ENCODE data around the gene ZNF789.
"Not testable (repeated sequence)": the region's sequence is repeated elsewhere in the genome, so short reads cannot be mapped to it uniquely, and the experiment has no call there.

Gene ZNF789

GRCh38 chr7:99472561-99473314, at the start of gene ZNF789:
ZNF789 (plus strand) TSS chr7:99472890; CDS start chr7:99476457, 3,567 bp downstream.
- no peaks in the 10 kb centered on the region for H3K36me3 ChIP-seq (ENCODE audit: insufficient read depth, low read length)
- peak within 1 kb of the TSS; percentile 89 for H3K4me3 ChIP-seq (ENCODE audit: low read depth, low read length)
- H3K27ac ChIP-seq (ENCODE audit: low read depth, low read length), result peak within 1 kb of the TSS; percentile 55
- peaks cover 6% of the 10 kb centered on the region for H3K4me1 ChIP-seq (ENCODE audit: control insufficient read depth, insufficient read depth, low read length, unreplicated experiment)
- H2AFZ ChIP-seq (ENCODE audit: low read length, unreplicated experiment), result peak within 1 kb of the TSS; percentile 98
- H3K79me2 ChIP-seq (ENCODE audit: control insufficient read depth, insufficient read depth, low read length, unreplicated experiment), result peaks cover 38% of the 10 kb centered on the region
- no peaks in the 10 kb centered on the region for H3K27me3 ChIP-seq (ENCODE audit: insufficient read depth, low read length)

GRCh38 chr7:99424932-99425730, 47.6 kb upstream of the ZNF789 start:
- Histone ChIP-seq H3K4me3 (ENCODE audit: low read depth, low read length) (no peak overlapping the region), H3K79me2 (ENCODE audit: control insufficient read depth, insufficient read depth, low read length, unreplicated experiment) (no peaks in the 10 kb centered on the region)

DNA sequence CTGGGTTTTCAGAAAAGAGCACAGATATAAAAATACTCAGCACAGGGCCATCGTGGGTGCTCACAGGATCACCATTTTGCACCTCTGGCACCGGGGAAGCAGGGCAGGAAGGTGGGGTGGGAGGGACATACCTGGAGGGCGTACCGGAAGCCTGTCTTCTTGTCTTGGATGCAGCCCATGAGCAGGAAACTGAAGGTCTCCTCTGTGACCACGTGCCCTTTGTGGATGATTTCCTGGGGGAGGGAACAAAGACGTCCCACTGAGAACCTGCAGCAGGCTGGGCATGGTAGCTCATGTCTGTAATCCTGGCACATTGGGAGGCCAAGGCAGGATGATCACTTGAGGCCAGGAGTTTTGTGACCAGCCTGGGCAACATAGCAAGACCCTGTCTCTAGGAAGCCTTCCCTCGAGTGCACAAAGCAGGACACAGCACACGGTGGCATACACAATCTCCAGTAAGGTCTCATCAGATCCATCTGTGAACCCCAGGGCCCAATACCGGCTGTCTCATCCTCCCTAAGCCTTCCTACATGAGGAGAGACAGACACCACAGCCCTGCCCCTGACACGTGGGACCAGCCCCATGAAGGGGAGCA, 43.6 kb upstream of the ZNF789 start:
- peaks cover 4% of the 10 kb centered on the region; the same call in 1 of the 2 replicates for H3K36me3 ChIP-seq (ENCODE audit: insufficient read depth, low read length)

More at GRCh38 chr7:99424932-99425730, 47.6 kb upstream of the ZNF789 start:
- no peaks in the 10 kb centered on the region; the same call in 1 of the 2 replicates for H3K36me3 ChIP-seq (ENCODE audit: insufficient read depth, low read length)
- no peak overlapping the region for H2AFZ ChIP-seq (ENCODE audit: low read length, unreplicated experiment)
- H3K27me3 ChIP-seq (ENCODE audit: insufficient read depth, low read length), result no peaks in the 10 kb centered on the region
- H3K4me1 ChIP-seq (ENCODE audit: control insufficient read depth, insufficient read depth, low read length, unreplicated experiment), result no peaks in the 10 kb centered on the region
- H3K27ac ChIP-seq (ENCODE audit: low read depth, low read length), result no peak overlapping the region

DNA sequence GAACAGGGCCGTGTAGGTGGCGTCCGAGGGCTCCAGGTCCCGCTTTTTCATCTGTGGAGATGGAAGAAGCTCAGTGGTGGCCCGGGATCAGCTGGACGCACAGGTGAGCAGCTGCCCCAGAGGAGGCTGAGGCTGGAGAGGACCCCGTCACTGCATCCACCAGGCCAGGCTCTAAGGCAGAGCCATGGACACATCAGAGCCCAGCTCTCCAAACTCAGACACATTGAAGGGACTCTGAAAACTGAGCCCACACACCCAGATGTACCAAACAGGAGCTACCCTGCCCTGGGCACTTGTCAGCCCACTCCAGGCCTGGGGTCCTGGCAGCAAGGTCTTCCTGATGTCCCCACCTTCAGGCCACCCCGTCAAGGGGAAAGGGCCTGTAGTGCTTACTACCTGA, 42.9 kb upstream of the ZNF789 start:
- Histone ChIP-seq H3K4me3 (ENCODE audit: low read depth, low read length) (no peak overlapping the region), H3K27ac (ENCODE audit: low read depth, low read length) (no peak overlapping the region), H3K27me3 (ENCODE audit: insufficient read depth, low read length) (no peaks in the 10 kb centered on the region), H2AFZ (ENCODE audit: low read length, unreplicated experiment) (no peak overlapping the region), H3K79me2 (ENCODE audit: control insufficient read depth, insufficient read depth, low read length, unreplicated experiment) (no peaks in the 10 kb centered on the region), H3K4me1 (ENCODE audit: control insufficient read depth, insufficient read depth, low read length, unreplicated experiment) (no peaks in the 10 kb centered on the region), H3K36me3 (ENCODE audit: insufficient read depth, low read length) (peaks cover 4% of the 10 kb centered on the region; the same call in 1 of the 2 replicates)

More for the DNA sequence above, 43.6 kb upstream of the ZNF789 start:
- Histone ChIP-seq H2AFZ (ENCODE audit: low read length, unreplicated experiment) (no peak overlapping the region), H3K4me1 (ENCODE audit: control insufficient read depth, insufficient read depth, low read length, unreplicated experiment) (no peaks in the 10 kb centered on the region), H3K4me3 (ENCODE audit: low read depth, low read length) (no peak overlapping the region), H3K27ac (ENCODE audit: low read depth, low read length) (no peak overlapping the region), H3K27me3 (ENCODE audit: insufficient read depth, low read length) (no peaks in the 10 kb centered on the region), H3K79me2 (ENCODE audit: control insufficient read depth, insufficient read depth, low read length, unreplicated experiment) (no peaks in the 10 kb centered on the region)

- not testable (repeated sequence) for H3K27ac ChIP-seq (ENCODE audit: low read depth, low read length); H3K36me3 ChIP-seq (ENCODE audit: insufficient read depth, low read length); H3K4me1 ChIP-seq (ENCODE audit: control insufficient read depth, insufficient read depth, low read length, unreplicated experiment)
These were observed 40.7 kb upstream of the ZNF789 start for GRCh38 chr7:99431756-99432540.

DNA sequence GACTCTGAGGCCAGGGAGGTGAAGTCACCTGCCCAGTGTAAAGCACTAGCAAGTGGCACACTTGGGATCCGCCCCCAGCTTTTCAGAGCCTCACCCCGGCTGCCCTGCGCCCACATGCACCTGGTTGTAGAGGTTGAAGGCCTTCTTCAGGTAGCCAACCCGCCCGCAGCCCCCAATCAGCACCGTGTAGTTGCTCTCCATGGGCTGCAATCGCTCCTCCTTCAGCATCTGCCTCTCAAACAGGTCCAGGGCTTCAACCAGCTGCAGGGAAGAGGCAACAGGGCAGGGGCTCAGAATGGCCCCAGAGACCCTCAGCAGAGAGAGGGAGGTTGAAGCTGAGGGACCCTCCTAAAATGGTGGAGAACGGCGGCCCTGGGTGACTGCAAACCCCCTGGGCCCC, 39.5 kb upstream of the ZNF789 start:
- no peak overlapping the region for H3K4me3 ChIP-seq (ENCODE audit: low read depth, low read length)
- peaks cover 4% of the 10 kb centered on the region for H3K4me1 ChIP-seq (ENCODE audit: control insufficient read depth, insufficient read depth, low read length, unreplicated experiment)
- no peak overlapping the region for H3K27ac ChIP-seq (ENCODE audit: low read depth, low read length)
- peaks cover 4% of the 10 kb centered on the region; the same call in 1 of the 2 replicates for H3K36me3 ChIP-seq (ENCODE audit: insufficient read depth, low read length)
- no peak overlapping the region for H2AFZ ChIP-seq (ENCODE audit: low read length, unreplicated experiment)
- peaks cover 19% of the 10 kb centered on the region for H3K79me2 ChIP-seq (ENCODE audit: control insufficient read depth, insufficient read depth, low read length, unreplicated experiment)
- H3K27me3 ChIP-seq (ENCODE audit: insufficient read depth, low read length), result no peaks in the 10 kb centered on the region

More at GRCh38 chr7:99431756-99432540, 40.7 kb upstream of the ZNF789 start:
- H3K4me3 ChIP-seq (ENCODE audit: low read depth, low read length); H2AFZ ChIP-seq (ENCODE audit: low read length, unreplicated experiment); H3K27me3 ChIP-seq (ENCODE audit: insufficient read depth, low read length); H3K79me2 ChIP-seq (ENCODE audit: control insufficient read depth, insufficient read depth, low read length, unreplicated experiment): not testable (repeated sequence)

DNA sequence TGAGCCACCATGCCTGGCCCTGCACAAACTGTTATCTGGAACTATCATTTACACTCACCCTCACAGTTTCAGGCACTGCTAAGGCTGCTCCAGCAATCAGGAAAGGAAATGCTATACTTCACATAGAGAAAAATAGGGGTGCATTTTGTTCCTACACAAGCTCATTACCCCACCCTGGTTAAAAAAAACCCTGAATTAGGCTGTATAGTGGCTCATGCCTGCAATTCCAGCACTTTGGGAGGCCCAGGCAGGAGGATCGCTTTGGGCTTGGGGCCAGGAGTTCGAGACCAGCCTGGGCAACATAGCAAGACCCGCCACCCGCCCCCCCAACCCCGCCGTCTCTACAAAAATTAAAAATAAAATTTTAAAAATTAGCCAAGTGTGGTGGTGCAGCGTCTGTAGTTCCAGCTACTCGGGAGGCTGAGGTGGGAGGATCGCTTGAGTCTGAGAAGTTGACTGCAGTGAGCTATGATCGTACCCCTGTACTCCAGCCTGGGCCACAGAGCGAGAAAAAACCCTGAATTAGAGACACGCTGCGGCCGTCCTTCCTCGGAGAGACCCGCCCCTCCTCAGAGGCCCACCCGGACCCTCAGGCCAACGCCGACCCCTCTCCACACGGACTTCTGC, 34.6 kb upstream of the ZNF789 start:
- peaks cover 12% of the 10 kb centered on the region for H3K4me1 ChIP-seq (ENCODE audit: control insufficient read depth, insufficient read depth, low read length, unreplicated experiment)
- peaks cover 47% of the 10 kb centered on the region for H3K79me2 ChIP-seq (ENCODE audit: control insufficient read depth, insufficient read depth, low read length, unreplicated experiment)
- H3K4me3 ChIP-seq (ENCODE audit: low read depth, low read length), result peak overlapping the region; percentile 84
- H3K27me3 ChIP-seq (ENCODE audit: insufficient read depth, low read length), result no peaks in the 10 kb centered on the region
- H3K27ac ChIP-seq (ENCODE audit: low read depth, low read length), result peak overlapping the region; percentile 13
- H2AFZ ChIP-seq (ENCODE audit: low read length, unreplicated experiment), result peak overlapping the region; percentile 71
- peaks cover 5% of the 10 kb centered on the region for H3K36me3 ChIP-seq (ENCODE audit: insufficient read depth, low read length)

DNA sequence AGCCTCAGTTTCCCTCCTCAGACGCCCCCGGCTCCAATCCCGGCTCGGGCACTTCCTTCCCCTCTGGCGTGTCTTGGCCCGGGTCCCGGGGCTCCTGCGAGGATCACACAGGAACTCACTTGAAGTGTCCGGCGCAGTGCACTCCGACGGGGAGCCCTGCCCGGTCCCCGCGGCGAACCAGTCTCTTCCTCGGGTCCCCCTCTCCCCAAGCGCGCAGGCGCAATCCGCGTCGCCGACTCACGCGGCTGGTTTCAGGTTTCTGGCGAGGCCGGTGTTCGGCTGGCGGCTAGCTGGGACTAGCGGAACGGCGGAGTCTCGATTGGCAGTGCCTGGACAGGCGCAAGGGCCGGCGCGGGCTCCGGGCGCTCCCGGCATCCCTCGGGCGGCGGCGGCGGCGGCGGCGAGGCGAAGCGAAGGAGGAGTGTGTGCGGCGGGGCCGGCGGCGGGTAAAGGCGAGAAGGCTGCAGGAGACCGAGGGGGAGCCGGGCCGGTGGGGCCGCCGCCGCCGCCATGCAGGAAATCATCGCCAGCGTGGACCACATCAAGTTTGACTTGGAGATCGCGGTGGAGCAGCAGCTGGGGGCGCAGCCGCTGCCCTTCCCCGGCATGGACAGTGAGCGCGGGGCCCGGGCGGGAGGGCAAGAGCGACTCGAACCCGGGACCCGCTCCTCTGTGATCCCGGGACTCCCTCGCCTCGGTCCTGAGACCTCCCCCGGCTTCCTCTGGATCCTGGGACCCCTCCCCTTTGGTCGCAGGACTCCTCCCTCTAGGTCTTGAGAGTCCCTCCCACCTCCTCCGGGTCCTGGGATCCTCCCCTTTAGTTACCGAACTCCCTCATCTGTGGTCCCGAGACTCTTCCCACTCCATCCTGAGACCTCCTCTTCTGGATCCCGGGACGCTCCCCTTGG, 33.9 kb upstream of the ZNF789 start, which contains the start of the genes CPSF4 and PTCD1:
Gene CPSF4, plus strand, starts transcription at position 371 of the 908 bp plus-strand sequence. Its CDS starts 140 bp downstream, at position 511.
Gene PTCD1, minus strand, starts transcription at position 226 of the 908 bp plus-strand sequence. CDS start 3,556 bp downstream, outside the sequence.
- no peaks in the 10 kb centered on the region for H3K27me3 ChIP-seq (ENCODE audit: insufficient read depth, low read length)
- peak within 1 kb of the TSS; percentile 84 for H3K4me3 ChIP-seq (ENCODE audit: low read depth, low read length)
- peak within 1 kb of the TSS; percentile 97 for H2AFZ ChIP-seq (ENCODE audit: low read length, unreplicated experiment)
- H3K79me2 ChIP-seq (ENCODE audit: control insufficient read depth, insufficient read depth, low read length, unreplicated experiment), result peaks cover 47% of the 10 kb centered on the region
- peak within 1 kb of the TSS; percentile 59 for H3K27ac ChIP-seq (ENCODE audit: low read depth, low read length)
- peaks cover 9% of the 10 kb centered on the region for H3K36me3 ChIP-seq (ENCODE audit: insufficient read depth, low read length)
- peaks cover 12% of the 10 kb centered on the region for H3K4me1 ChIP-seq (ENCODE audit: control insufficient read depth, insufficient read depth, low read length, unreplicated experiment)

DNA sequence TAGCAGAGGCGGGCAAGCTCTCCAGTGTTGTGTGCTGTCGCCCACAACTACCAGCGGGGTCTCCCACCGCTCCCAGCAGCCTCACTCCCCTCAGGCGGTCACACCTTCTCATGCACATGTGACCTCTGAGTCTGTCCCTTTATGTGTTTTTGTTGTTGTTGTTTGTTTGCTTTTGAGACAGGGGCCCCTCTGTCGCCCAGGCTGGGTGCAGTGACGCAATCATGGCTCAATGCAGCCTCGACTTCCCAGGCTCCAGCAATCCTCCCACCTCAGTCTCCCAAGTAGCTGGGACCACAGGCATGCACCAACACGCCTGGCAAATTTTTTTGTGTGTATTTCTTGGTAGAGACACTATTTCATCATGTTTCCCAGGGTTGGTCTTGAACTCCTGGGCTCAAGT, 32.5 kb upstream of the ZNF789 start:
- H3K27ac ChIP-seq (ENCODE audit: low read depth, low read length), result 0 out of 2 replicates have a peak overlapping the region, but pooled peaks have one; percentile 8
- H2AFZ ChIP-seq (ENCODE audit: low read length, unreplicated experiment), result no peak overlapping the region
- peak overlapping the region; percentile 84 for H3K4me3 ChIP-seq (ENCODE audit: low read depth, low read length)
- H3K36me3 ChIP-seq (ENCODE audit: insufficient read depth, low read length), result peaks cover 9% of the 10 kb centered on the region
- peaks cover 47% of the 10 kb centered on the region for H3K79me2 ChIP-seq (ENCODE audit: control insufficient read depth, insufficient read depth, low read length, unreplicated experiment)
- no peaks in the 10 kb centered on the region for H3K27me3 ChIP-seq (ENCODE audit: insufficient read depth, low read length)
- H3K4me1 ChIP-seq (ENCODE audit: control insufficient read depth, insufficient read depth, low read length, unreplicated experiment), result peaks cover 12% of the 10 kb centered on the region
